Keratinocyte (primary cell): ENCODE measurements around the gene RIF1. TPM values are rescaled to one million over a fixed set of nuclear protein-coding genes. Genes with fewer than 3 reads are reported as not detected.

Experiments used
- DNase-seq: peaks from one replicate; pipeline ENCODE4 v3.0.0-alpha.2; 2011; ENCODE audit warnings: low read depth, missing footprints, low spot score
- FAIRE-seq: peaks from 2 replicates; lab custom pipeline; 2011; peaks lifted over from hg19 to GRCh38; lab: Jason Lieb, UNC
- H2AFZ ChIP-seq: 2 replicates; pipeline ENCODE4 v1.6.0; 2012; ENCODE audit warnings: low read length, control low read depth, inconsistent platforms; ENCODE audit not compliant: control insufficient read depth
- H3K27ac ChIP-seq: 2 replicates; pipeline ENCODE4 v1.5.1; 2011; ENCODE audit warnings: low read length; ENCODE audit not compliant: control insufficient read depth, insufficient read depth
- H3K27me3 ChIP-seq: 3 replicates; pipeline ENCODE4 v1.6.0; 2011; ENCODE audit warnings: low read length; ENCODE audit not compliant: control insufficient read depth, insufficient read depth; ENCODE audit errors: extremely low read depth
- H3K36me3 ChIP-seq, 2 experiments: 2 replicates in 1 of 2; 3 replicates in 1 of 2; pipeline ENCODE4 v1.5.1; 2011; ENCODE audit warnings: low read length in 2 of 2, mild to moderate bottlenecking in 1 of 2; ENCODE audit not compliant: control insufficient read depth in 2 of 2, insufficient read depth in 2 of 2; ENCODE audit errors: extremely low read depth in 1 of 2
- H3K4me1 ChIP-seq: 3 replicates; pipeline ENCODE4 v1.5.1; 2011; ENCODE audit warnings: low read length; ENCODE audit not compliant: control insufficient read depth, insufficient read depth; ENCODE audit errors: extremely low read depth
- H3K4me2 ChIP-seq: 3 replicates; pipeline ENCODE4 v1.6.0; 2011; ENCODE audit warnings: low read depth, low read length; ENCODE audit not compliant: control insufficient read depth, insufficient read depth; ENCODE audit errors: extremely low read depth
- H3K4me3 ChIP-seq, 3 experiments: fragments of 200-600 bp in 1 of 3; sonication (generic) in 1 of 3; 2 replicates in 2 of 3; 3 replicates in 1 of 3; pipeline ENCODE4 v1.5.1; 2011 to 2016; ENCODE audit warnings: low read length in 3 of 3, mild to moderate bottlenecking in 3 of 3, control low read depth in 2 of 3, inconsistent platforms in 1 of 3, low read depth in 1 of 3, mixed read lengths in 1 of 3, mixed run types in 1 of 3, moderate library complexity in 1 of 3; ENCODE audit not compliant: control insufficient read depth in 2 of 3, insufficient read depth in 2 of 3; ENCODE audit errors: extremely low read depth in 1 of 3
- H3K79me2 ChIP-seq: 2 replicates; pipeline ENCODE4 v1.6.0; 2012; ENCODE audit warnings: low read length; ENCODE audit not compliant: control insufficient read depth, insufficient read depth
- H3K9ac ChIP-seq: 3 replicates; pipeline ENCODE4 v1.6.0; 2011; ENCODE audit warnings: low read length; ENCODE audit not compliant: control insufficient read depth, insufficient read depth; ENCODE audit errors: extremely low read depth
- H3K9me1 ChIP-seq: 3 replicates; pipeline ENCODE4 v1.6.0; 2011; ENCODE audit warnings: low read length; ENCODE audit not compliant: control insufficient read depth, insufficient read depth; ENCODE audit errors: extremely low read depth
- H3K9me3 ChIP-seq: 2 replicates; pipeline ENCODE4 v1.5.1; 2012; ENCODE audit warnings: low read depth, low read length; ENCODE audit not compliant: control insufficient read depth
- H4K20me1 ChIP-seq: 3 replicates; pipeline ENCODE4 v1.6.0; 2011; ENCODE audit warnings: low read length; ENCODE audit not compliant: control insufficient read depth, insufficient read depth; ENCODE audit errors: extremely low read depth
- EZH2 ChIP-seq: IDR thresholded peaks from one replicate; pipeline ENCODE4 v1.6.1; 2012; ENCODE audit warnings: inconsistent platforms, mild to moderate bottlenecking, low read length, moderate library complexity
- dilution Hi-C: fragments of 300-500 bp; cut with MboI; formaldehyde crosslinking; loops from one replicate; pipeline ENCODE4 v1.7.0; 2020; ENCODE audit warnings: low sequenced_read_pairs; ENCODE audit not compliant: extremely low pct_ligation_motif_present
- polyA plus RNA-seq, 5 experiments: library from polyadenylated mRNA; depleted of rRNA in 3 of 5; stranded (reverse) in 3 of 5; stranded (forward) in 1 of 5; unstranded in 1 of 5; fragments of >200 nt; gene quantifications; 1 replicate in 1 of 5; 2 replicates in 3 of 5; 3 replicates in 1 of 5; pipeline versions ENCODE4 v1.2.1 to v1.2.3, GENCODE V29; 2011 to 2012; ENCODE audit warnings: missing spikeins in 2 of 5, low read depth in 1 of 5, low replicate concordance in 1 of 5
- TF ChIP-seq, protein P1 (sequence below), 3 experiments: IDR thresholded peaks in 1 of 3; conservative IDR thresholded peaks in 1 of 3; optimal IDR thresholded peaks in 1 of 3; 2 replicates in 2 of 3; 3 replicates in 1 of 3; pipeline versions ENCODE3 to v1.5.1; 2011; ENCODE audit warnings: low read length in 3 of 3, mild to moderate bottlenecking in 3 of 3, moderate library complexity in 2 of 3, control low read depth in 1 of 3, inconsistent platforms in 1 of 3; ENCODE audit not compliant: insufficient read depth in 2 of 3; ENCODE audit errors: extremely low read depth in 1 of 3

Gene RIF1
- polyA plus RNA-seq, 1 donor (not counting 4 experiments of a cell fraction or from before 2014, with no cell fraction given): 11.5 TPM

DNA sequence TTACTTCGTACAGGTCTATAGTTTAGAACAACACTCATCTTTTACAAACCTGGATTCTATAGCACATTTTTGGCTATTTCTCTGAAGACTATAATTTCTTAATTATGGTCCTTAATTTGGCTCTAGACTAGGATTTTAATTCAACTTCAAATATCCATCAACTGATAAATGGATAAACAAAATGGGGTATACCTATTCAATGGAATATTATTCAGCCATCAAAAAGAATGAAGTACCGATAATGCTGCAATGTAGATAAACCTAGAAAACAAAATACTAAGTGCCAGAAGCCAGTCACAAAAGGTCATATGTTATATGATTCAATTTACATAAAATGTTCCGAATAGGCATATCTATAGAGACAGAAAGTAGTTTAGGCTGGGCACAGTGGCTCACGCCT lies 15.2 kb upstream of the RIF1 start:
- dilution Hi-C loops: no loop called here

DNA sequence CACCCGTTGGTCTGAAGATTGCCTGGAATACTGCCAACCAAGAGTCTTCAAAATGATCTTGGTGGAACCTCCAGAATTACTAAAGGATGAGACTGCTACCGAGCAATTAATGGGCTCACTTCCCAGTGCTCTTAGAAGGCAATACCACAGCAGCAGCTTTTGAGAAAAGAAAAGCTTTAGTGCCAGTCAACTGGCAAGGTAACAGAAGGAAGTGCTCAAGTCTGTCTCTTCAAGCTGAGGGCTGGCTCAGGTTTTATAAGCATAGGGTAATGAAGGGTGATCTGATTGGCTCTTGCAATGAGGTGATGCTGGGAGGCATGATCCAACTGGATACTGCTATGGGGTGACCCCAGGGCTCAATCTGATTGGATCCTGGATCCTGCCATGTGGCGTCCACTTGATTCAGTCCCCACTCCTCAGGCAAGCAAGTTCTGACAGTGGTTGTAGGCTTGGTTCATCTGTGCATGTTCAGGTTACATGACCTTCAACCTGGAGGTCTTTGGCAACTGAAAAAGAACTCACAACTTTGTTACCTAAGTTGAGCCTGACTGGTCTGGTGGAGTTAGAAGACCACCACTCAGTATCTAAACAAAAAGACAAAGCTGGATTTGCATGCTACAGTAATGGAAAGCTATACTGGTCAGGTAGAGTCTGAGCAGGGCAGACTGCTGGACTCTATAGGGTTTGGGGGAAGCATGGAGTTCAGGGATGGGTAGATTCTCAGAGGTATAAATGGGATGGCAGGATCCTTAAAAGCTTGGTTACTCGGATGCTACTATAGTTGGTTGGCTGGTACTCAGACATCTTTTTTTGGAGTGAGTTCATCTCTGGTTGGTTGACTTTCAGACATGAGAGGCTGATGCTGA lies 14.0 kb upstream of the RIF1 start:
- no peak overlapping the region for H3K4me2 ChIP-seq
- no peak for DNase-seq
- H3K9me3 ChIP-seq: no peaks in the 10 kb centered on the region
- H3K79me2 ChIP-seq: no peaks in the 10 kb centered on the region
- no peaks in the 10 kb centered on the region for H3K9me1 ChIP-seq
- TF ChIP-seq, protein P1, sequence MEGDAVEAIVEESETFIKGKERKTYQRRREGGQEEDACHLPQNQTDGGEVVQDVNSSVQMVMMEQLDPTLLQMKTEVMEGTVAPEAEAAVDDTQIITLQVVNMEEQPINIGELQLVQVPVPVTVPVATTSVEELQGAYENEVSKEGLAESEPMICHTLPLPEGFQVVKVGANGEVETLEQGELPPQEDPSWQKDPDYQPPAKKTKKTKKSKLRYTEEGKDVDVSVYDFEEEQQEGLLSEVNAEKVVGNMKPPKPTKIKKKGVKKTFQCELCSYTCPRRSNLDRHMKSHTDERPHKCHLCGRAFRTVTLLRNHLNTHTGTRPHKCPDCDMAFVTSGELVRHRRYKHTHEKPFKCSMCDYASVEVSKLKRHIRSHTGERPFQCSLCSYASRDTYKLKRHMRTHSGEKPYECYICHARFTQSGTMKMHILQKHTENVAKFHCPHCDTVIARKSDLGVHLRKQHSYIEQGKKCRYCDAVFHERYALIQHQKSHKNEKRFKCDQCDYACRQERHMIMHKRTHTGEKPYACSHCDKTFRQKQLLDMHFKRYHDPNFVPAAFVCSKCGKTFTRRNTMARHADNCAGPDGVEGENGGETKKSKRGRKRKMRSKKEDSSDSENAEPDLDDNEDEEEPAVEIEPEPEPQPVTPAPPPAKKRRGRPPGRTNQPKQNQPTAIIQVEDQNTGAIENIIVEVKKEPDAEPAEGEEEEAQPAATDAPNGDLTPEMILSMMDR (optimal IDR thresholded peaks at IDR 0.05 in 1 of 3, IDR thresholded peaks at IDR 0.05 in 1 of 3, conservative IDR thresholded peaks at IDR 0.05 in 1 of 3; ENCODE audit: extremely low read depth in 1 of 3, insufficient read depth in 2 of 3, low read length in 3 of 3): no peak
- no peak for TF ChIP-seq EZH2
- no peak overlapping the region for H3K4me3 ChIP-seq
- no peak overlapping the region for H3K27ac ChIP-seq
- no peak for FAIRE-seq
- no peaks in the 10 kb centered on the region for H3K36me3 ChIP-seq
- H3K4me1 ChIP-seq: no peaks in the 10 kb centered on the region
- dilution Hi-C loops: no loop called here
- H3K9ac ChIP-seq: no peak overlapping the region
- no peaks in the 10 kb centered on the region for H4K20me1 ChIP-seq
- no peaks in the 10 kb centered on the region for H3K27me3 ChIP-seq
- H2AFZ ChIP-seq: no peak overlapping the region

More for the DNA sequence above, 15.2 kb upstream of the RIF1 start:
- DNase-seq (no peak), FAIRE-seq (no peak)
- TF ChIP-seq EZH2: no peak
- TF ChIP-seq, protein P1 (optimal IDR thresholded peaks at IDR 0.05 in 1 of 3, IDR thresholded peaks at IDR 0.05 in 1 of 3, conservative IDR thresholded peaks at IDR 0.05 in 1 of 3; ENCODE audit: extremely low read depth in 1 of 3, insufficient read depth in 2 of 3, low read length in 3 of 3): no peak
- no peaks in the 10 kb centered on the region for H3K36me3 ChIP-seq
- no peaks in the 10 kb centered on the region for H3K27me3 ChIP-seq
- H3K79me2 ChIP-seq: no peaks in the 10 kb centered on the region
- H3K27ac ChIP-seq: no peak overlapping the region
- H3K4me1 ChIP-seq: no peaks in the 10 kb centered on the region
- no peaks in the 10 kb centered on the region for H4K20me1 ChIP-seq
- no peak overlapping the region for H3K9ac ChIP-seq
- H2AFZ ChIP-seq: no peak overlapping the region
- H3K4me2 ChIP-seq: no peak overlapping the region
- H3K9me1 ChIP-seq: no peaks in the 10 kb centered on the region
- H3K9me3 ChIP-seq: no peaks in the 10 kb centered on the region
- no peak overlapping the region for H3K4me3 ChIP-seq
